Smooth muscle cell (in vitro differentiated cells): Measurements from ENCODE around the gene CALCOCO1. TPM values are rescaled to one million over a fixed set of nuclear protein-coding genes. Genes with fewer than 3 reads are reported as not detected.

Experiments
- DNase-seq: peaks from one replicate; lab custom pipeline; 2025; ENCODE audit not compliant: unreplicated experiment; lab: John Stamatoyannopoulos, UW
- H2AFZ ChIP-seq: fragments of 200-600 bp; sonication (generic); 2 replicates; pipeline ENCODE4 v1.6.0; 2016; ENCODE audit warnings: antibody characterized with exemption, low read depth, mild to moderate bottlenecking
- H3F3A ChIP-seq: fragments of 200-600 bp; sonication (generic); 2 replicates; pipeline ENCODE4 v1.6.0; 2017; ENCODE audit warnings: antibody characterized with exemption, low read depth
- H3K27ac ChIP-seq: fragments of 200-600 bp; sonication (generic); 2 replicates; pipeline ENCODE4 v1.5.1; 2016; ENCODE audit warnings: low read depth, mild to moderate bottlenecking
- H3K27me3 ChIP-seq: fragments of 200-600 bp; sonication (generic); 2 replicates; pipeline ENCODE4 v1.6.1; 2016; ENCODE audit warnings: low read depth, mild to moderate bottlenecking
- H3K36me3 ChIP-seq: fragments of 200-600 bp; sonication (generic); 2 replicates; pipeline ENCODE4 v1.5.1; 2016; ENCODE audit warnings: low read depth
- H3K4me1 ChIP-seq: fragments of 200-600 bp; sonication (generic); 2 replicates; pipeline ENCODE4 v1.5.1; 2016; ENCODE audit warnings: low read depth
- H3K4me2 ChIP-seq: fragments of 200-600 bp; sonication (generic); 2 replicates; pipeline ENCODE4 v1.6.0; 2016; ENCODE audit warnings: mild to moderate bottlenecking
- H3K4me3 ChIP-seq: fragments of 200-600 bp; sonication (generic); 2 replicates; pipeline ENCODE4 v1.5.1; 2016; ENCODE audit warnings: mild to moderate bottlenecking
- H3K79me2 ChIP-seq: fragments of 200-600 bp; sonication (generic); 2 replicates; pipeline ENCODE4 v1.6.0; 2016; ENCODE audit warnings: low read depth, mild to moderate bottlenecking
- H3K9ac ChIP-seq: fragments of 200-600 bp; sonication (generic); 2 replicates; pipeline ENCODE4 v1.6.0; 2016; ENCODE audit warnings: low read depth
- H3K9me3 ChIP-seq: fragments of 200-600 bp; sonication (generic); replicated peaks from 2 replicates; pipeline ENCODE4 v1.5.1; 2016; ENCODE audit warnings: low read depth
- H4K20me1 ChIP-seq: fragments of 200-600 bp; sonication (generic); 2 replicates; pipeline ENCODE4 v1.6.0; 2016; ENCODE audit warnings: low read depth
- WGBS: methylation state at CpG from one replicate; pipeline ENCODE4 v1.1.7; 2016; ENCODE audit warnings: low lambda C conversion rate; 5-methylcytosine and 5-hydroxymethylcytosine counted together
- polyA plus RNA-seq: library from polyadenylated mRNA; unstranded; fragments of >200 nt; fragmentation: Nextera tagmentation; extraction: Ambion mirVana; gene quantifications from 2 replicates; pipeline ENCODE4 v1.2.1, GENCODE V29; 2016
- total RNA-seq: library from RNA; depleted of rRNA; stranded (reverse); fragments of >200 nt; gene quantifications from 2 replicates; pipeline ENCODE4 v1.2.3, GENCODE V29; 2014
- TF ChIP-seq, protein P1 (sequence below): fragments of 200-600 bp; sonication (generic); IDR thresholded peaks from 2 replicates; pipeline ENCODE4 v1.5.1; 2017; ENCODE audit warnings: borderline replicate concordance, mild to moderate bottlenecking, antibody characterized with exemption; ENCODE audit not compliant: insufficient read depth, poor library complexity, severe bottlenecking

The CALCOCO1 gene
- total and polyA plus RNA-seq, 2 experiments from 2014 or later = 46.5 to 52.0 TPM

DNA sequence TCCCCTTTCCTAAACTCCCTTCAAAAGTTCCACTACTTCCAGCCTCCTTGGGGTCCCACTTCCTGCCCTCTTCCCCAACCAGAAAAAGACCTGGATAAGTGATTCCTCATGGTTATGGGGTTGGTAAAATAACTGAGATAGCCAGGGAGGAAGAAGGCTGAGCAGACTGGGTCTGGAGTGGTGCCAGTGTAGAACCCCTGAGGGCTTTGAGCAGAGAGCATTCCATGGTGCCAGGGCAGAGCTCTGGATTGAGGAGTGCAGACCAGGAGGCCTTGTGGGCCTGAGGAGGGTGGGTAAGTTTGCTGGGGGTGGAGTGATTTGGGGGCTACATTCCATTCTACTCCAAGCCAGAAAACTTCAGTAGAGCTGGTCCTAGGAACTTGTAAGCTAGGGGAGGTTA is 34.1 kb upstream of the CALCOCO1 start:
- Histone ChIP-seq H3K79me2 (no peaks in the 10 kb centered on the region), H3K36me3 (no peaks in the 10 kb centered on the region), H4K20me1 (no peaks in the 10 kb centered on the region), H3K4me1 (peaks cover 4% of the 10 kb centered on the region), H3K4me3 (no peak overlapping the region), H3K27me3 (peaks cover 89% of the 10 kb centered on the region), H3K4me2 (no peak overlapping the region), H3K9ac (no peak overlapping the region), H3K9me3 (no peaks in the 10 kb centered on the region), H2AFZ (no peak overlapping the region), H3F3A (no peaks in the 10 kb centered on the region), H3K27ac (no peak overlapping the region)
- TF ChIP-seq, protein P1, sequence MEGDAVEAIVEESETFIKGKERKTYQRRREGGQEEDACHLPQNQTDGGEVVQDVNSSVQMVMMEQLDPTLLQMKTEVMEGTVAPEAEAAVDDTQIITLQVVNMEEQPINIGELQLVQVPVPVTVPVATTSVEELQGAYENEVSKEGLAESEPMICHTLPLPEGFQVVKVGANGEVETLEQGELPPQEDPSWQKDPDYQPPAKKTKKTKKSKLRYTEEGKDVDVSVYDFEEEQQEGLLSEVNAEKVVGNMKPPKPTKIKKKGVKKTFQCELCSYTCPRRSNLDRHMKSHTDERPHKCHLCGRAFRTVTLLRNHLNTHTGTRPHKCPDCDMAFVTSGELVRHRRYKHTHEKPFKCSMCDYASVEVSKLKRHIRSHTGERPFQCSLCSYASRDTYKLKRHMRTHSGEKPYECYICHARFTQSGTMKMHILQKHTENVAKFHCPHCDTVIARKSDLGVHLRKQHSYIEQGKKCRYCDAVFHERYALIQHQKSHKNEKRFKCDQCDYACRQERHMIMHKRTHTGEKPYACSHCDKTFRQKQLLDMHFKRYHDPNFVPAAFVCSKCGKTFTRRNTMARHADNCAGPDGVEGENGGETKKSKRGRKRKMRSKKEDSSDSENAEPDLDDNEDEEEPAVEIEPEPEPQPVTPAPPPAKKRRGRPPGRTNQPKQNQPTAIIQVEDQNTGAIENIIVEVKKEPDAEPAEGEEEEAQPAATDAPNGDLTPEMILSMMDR = no peak
- DNase-seq = no peak

DNA sequence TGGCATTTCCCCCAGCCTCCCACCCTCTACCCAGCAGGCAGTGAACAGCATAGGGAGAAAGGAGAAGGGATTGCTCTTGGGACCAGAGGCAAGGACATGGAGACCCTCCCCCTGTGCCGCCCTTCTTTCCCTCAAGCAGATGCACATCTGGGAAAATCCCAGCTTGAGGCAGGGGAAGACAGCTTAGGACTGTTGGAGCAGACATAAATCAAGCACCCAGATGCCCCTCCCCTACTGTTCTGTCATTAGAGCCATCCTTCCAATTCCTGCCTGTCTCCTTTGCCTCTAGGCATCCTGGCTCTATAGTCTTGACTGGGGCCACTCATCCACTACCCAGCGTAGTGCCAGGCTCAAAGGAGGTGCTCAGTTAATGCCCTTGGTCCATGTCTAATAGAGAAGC is 32.0 kb upstream of the CALCOCO1 start:
- DNase-seq = no peak
- Histone ChIP-seq H3K4me1 (peaks cover 11% of the 10 kb centered on the region), H2AFZ (no peak overlapping the region), H3K9ac (no peak overlapping the region), H3K36me3 (no peaks in the 10 kb centered on the region), H3K79me2 (no peaks in the 10 kb centered on the region), H3K4me3 (no peak overlapping the region), H3K9me3 (no peaks in the 10 kb centered on the region), H3K4me2 (no peak overlapping the region), H3K27me3 (peaks cover 84% of the 10 kb centered on the region), H3F3A (no peaks in the 10 kb centered on the region), H4K20me1 (no peaks in the 10 kb centered on the region), H3K27ac (no peak overlapping the region)
- 90% methylated on average over 2 of the region's 2 CpGs for WGBS
- TF ChIP-seq, protein P1 = no peak

DNA sequence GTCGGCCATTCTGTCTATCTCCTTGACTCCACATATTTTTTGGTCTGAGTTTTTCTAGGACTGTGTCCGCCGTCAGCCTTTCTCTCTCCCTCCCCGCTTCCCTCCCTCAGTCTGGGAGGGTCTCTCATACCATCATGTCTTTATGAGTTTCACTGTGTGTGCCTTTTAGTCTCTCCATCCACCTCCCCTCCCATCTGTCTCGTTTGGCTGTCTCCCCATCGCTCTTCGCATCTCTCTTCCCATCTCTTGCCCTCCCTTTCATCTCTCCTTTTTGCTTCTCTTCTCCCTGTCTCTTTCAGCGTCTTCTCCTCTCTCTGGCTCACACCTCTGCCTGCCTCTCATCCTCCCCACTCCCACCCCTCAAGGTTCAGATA is 31.5 kb upstream of the CALCOCO1 start:
- no peaks in the 10 kb centered on the region for H3F3A ChIP-seq
- H3K4me2 ChIP-seq = no peak overlapping the region
- TF ChIP-seq, protein P1 = no peak
- peaks cover 84% of the 10 kb centered on the region for H3K27me3 ChIP-seq
- no peak overlapping the region for H2AFZ ChIP-seq
- no peak for DNase-seq
- no peaks in the 10 kb centered on the region for H3K79me2 ChIP-seq
- no peaks in the 10 kb centered on the region for H4K20me1 ChIP-seq
- WGBS = 72% methylated on average over 8 of the region's 8 CpGs
- H3K4me1 ChIP-seq = peaks cover 11% of the 10 kb centered on the region
- no peaks in the 10 kb centered on the region for H3K9me3 ChIP-seq
- H3K9ac ChIP-seq = no peak overlapping the region
- no peaks in the 10 kb centered on the region for H3K36me3 ChIP-seq
- H3K4me3 ChIP-seq = no peak overlapping the region
- no peak overlapping the region for H3K27ac ChIP-seq

DNA sequence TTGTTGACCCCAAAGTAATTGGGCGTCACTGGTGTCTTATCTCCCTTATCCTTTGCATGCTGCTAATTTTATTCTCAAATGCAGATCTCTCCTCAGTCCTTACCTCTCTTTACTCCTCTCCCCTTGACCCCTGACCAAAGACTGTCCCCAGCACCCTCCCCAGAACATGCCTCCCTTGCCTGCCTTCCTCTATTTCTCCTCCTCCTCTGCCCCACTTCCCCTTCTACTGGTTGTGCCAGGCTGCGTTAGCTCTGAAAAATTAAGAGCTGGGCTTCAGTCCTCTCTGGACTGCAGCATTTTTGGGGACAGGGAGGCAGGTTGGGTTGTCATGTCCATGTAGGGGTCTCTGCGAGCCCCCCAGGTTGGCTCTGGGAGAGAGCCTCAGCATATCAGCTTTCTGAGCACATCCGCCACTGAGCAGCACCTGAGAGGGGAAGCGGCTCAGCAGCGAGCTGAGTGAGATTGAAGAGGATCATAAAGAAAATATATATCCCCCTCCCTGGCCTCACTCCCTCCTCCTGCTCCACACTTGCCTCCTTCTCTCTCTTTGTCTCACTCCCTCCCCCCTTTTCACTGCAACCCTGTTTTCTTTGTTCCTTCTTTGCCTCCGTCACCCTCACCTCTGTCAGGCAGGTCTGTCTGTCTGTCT is 31.0 kb upstream of the CALCOCO1 start:
- 78% methylated on average over 7 of the region's 7 CpGs for WGBS
- peaks cover 11% of the 10 kb centered on the region for H3K4me1 ChIP-seq

More for the DNA sequence above, 31.0 kb upstream of the CALCOCO1 start:
- DNase-seq = no peak
- H4K20me1 ChIP-seq = no peaks in the 10 kb centered on the region
- no peaks in the 10 kb centered on the region for H3K79me2 ChIP-seq
- H3F3A ChIP-seq = no peaks in the 10 kb centered on the region
- H3K4me3 ChIP-seq = no peak overlapping the region
- TF ChIP-seq, protein P1 = no peak
- no peak overlapping the region for H2AFZ ChIP-seq
- no peaks in the 10 kb centered on the region for H3K9me3 ChIP-seq
- no peak overlapping the region for H3K27ac ChIP-seq
- H3K4me2 ChIP-seq = no peak overlapping the region
- H3K27me3 ChIP-seq = peaks cover 84% of the 10 kb centered on the region
- H3K36me3 ChIP-seq = no peaks in the 10 kb centered on the region
- H3K9ac ChIP-seq = no peak overlapping the region
